Kidney epithelial cell (primary cell): ENCODE data around the gene PLEKHA1. TPM values are rescaled to one million over a fixed set of nuclear protein-coding genes. Genes with fewer than 3 reads are reported as not detected.

Source experiments
- DNase-seq: peaks from one replicate; pipeline ENCODE4 v3.0.0-alpha.2; 2010; ENCODE audit warnings: low read depth
- H3K27me3 ChIP-seq: 2 replicates; pipeline ENCODE4 v1.6.0; 2011; ENCODE audit warnings: low read length; ENCODE audit not compliant: control insufficient read depth, insufficient read depth
- H3K36me3 ChIP-seq: 2 replicates; pipeline ENCODE4 v1.5.1; 2011; ENCODE audit warnings: low read length; ENCODE audit not compliant: control insufficient read depth, insufficient read depth
- H3K4me3 ChIP-seq: 2 replicates; pipeline ENCODE4 v1.5.1; 2011; ENCODE audit warnings: low read depth, mild to moderate bottlenecking, control low read depth, low read length
- total RNA-seq: library from RNA; depleted of rRNA; stranded (reverse); fragments of >200 nt; gene quantifications from 2 replicates; pipeline ENCODE4 v1.2.3, GENCODE V29; 2015
- TF ChIP-seq, protein P1 (sequence below): IDR thresholded peaks from 2 replicates; pipeline ENCODE4 v1.5.1; 2011; ENCODE audit warnings: mild to moderate bottlenecking, moderate library complexity, low read length, control low read depth, inconsistent platforms; ENCODE audit not compliant: insufficient read depth, poor library complexity, severe bottlenecking

PLEKHA1 gene
- total RNA-seq, 1 donor from 2014 or later, result 48.7 TPM

DNA sequence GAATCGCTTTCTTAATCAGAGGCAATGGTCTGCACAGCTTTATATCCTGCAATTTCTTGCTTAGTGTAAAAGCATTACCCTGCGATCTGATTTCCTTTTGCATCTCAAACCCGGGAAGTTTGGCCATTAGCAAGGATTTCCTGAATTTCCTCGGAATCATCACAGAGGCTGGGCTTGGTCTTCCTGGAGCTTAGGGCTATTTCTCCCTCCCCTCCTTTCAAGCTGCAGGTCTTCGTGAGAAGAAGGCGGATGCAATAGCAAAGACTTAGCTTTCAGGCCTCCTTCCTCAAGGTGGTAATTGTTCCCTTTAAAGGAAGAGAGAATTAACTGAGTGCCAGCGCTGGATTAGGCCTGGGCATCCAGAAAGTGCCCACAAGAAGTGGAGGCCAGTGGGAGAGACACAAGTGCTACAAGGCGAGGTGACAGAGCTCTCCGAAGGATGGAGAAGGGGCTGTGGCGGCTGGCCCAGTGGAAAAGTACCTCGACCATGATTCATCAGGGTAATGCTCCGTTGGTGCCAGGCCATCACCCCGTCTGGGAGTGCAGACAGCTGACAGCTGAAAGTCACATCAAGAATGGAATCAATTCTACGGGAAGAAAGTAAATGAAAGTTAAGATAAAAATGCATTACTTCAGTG is 76.0 kb downstream of the PLEKHA1 start:
- no peaks in the 10 kb centered on the region for H3K27me3 ChIP-seq
- no peak for DNase-seq
- TF ChIP-seq, protein P1, sequence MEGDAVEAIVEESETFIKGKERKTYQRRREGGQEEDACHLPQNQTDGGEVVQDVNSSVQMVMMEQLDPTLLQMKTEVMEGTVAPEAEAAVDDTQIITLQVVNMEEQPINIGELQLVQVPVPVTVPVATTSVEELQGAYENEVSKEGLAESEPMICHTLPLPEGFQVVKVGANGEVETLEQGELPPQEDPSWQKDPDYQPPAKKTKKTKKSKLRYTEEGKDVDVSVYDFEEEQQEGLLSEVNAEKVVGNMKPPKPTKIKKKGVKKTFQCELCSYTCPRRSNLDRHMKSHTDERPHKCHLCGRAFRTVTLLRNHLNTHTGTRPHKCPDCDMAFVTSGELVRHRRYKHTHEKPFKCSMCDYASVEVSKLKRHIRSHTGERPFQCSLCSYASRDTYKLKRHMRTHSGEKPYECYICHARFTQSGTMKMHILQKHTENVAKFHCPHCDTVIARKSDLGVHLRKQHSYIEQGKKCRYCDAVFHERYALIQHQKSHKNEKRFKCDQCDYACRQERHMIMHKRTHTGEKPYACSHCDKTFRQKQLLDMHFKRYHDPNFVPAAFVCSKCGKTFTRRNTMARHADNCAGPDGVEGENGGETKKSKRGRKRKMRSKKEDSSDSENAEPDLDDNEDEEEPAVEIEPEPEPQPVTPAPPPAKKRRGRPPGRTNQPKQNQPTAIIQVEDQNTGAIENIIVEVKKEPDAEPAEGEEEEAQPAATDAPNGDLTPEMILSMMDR, result no peak

GRCh38 chr10:122454071-122454470 is 79.6 kb downstream of the PLEKHA1 start:
- Histone ChIP-seq H3K27me3 (no peaks in the 10 kb centered on the region), H3K4me3 (no peak overlapping the region), H3K36me3 (no peaks in the 10 kb centered on the region)
- TF ChIP-seq, protein P1, result no peak
- no peak for DNase-seq

More for the DNA sequence above, 76.0 kb downstream of the PLEKHA1 start:
- H3K36me3 ChIP-seq, result no peaks in the 10 kb centered on the region
- H3K4me3 ChIP-seq, result no peak overlapping the region

GRCh38 chr10:122454603-122455080 is 80.1 kb downstream of the PLEKHA1 start, which contains the start of gene ARMS2:
TSS of gene ARMS2 (plus strand) at chr10:122454653. CDS start at chr10:122454728, 75 bp downstream.
- TF ChIP-seq, protein P1, result no peak
- Histone ChIP-seq H3K4me3 (no peak within 1 kb of the TSS), H3K36me3 (no peaks in the 10 kb centered on the region), H3K27me3 (no peaks in the 10 kb centered on the region)
- DNase-seq, result no peak

GRCh38 chr10:122455376-122456079 is 81.0 kb downstream of the PLEKHA1 start:
- no peak overlapping the region for H3K4me3 ChIP-seq
- DNase-seq, result no peak
- no peaks in the 10 kb centered on the region for H3K36me3 ChIP-seq
- H3K27me3 ChIP-seq, result no peaks in the 10 kb centered on the region
- TF ChIP-seq, protein P1, result no peak

GRCh38 chr10:122457934-122458333 is 83.4 kb downstream of the PLEKHA1 start:
- Histone ChIP-seq H3K27me3 (peaks cover 2% of the 10 kb centered on the region), H3K4me3 (no peak overlapping the region), H3K36me3 (no peaks in the 10 kb centered on the region)
- no peak for DNase-seq
- TF ChIP-seq, protein P1, result no peak
